G401.6 (cell line): Measurements from ENCODE around the gene LRRC8A.
"Not testable (repeated sequence)": the region's sequence is repeated elsewhere in the genome, so short reads cannot be mapped to it uniquely, and the experiment has no call there.

ENCODE experiments used
- FAIRE-seq: peaks from 2 replicates; lab custom pipeline; 2012; peaks lifted over from hg19 to GRCh38; lab: Jason Lieb, UNC

The LRRC8A gene

GRCh38 chr9:128870128-128870940 lies 11.6 kb upstream of the LRRC8A start:
- no peak for FAIRE-seq

- not testable (repeated sequence) for FAIRE-seq
These were observed 11.0 kb upstream of the LRRC8A start for GRCh38 chr9:128870941-128871265.

GRCh38 chr9:128877852-128878251 lies 4.1 kb upstream of the LRRC8A start:
- FAIRE-seq, result no peak

- FAIRE-seq, result no peak
These were observed 1.0 kb downstream of the LRRC8A start for GRCh38 chr9:128882677-128883603.

GRCh38 chr9:128884164-128884563 lies 2.2 kb downstream of the LRRC8A start:
- FAIRE-seq, result no peak

- no peak for FAIRE-seq
These were observed 3.4 kb downstream of the LRRC8A start for GRCh38 chr9:128885376-128885775.

GRCh38 chr9:128885798-128886197 lies 3.9 kb downstream of the LRRC8A start:
- no peak for FAIRE-seq

- no peak for FAIRE-seq
These were observed 4.4 kb downstream of the LRRC8A start for GRCh38 chr9:128886211-128886891.

GRCh38 chr9:128887049-128887448 lies 5.1 kb downstream of the LRRC8A start:
- no peak for FAIRE-seq

- no peak for FAIRE-seq
These were observed 6.0 kb downstream of the LRRC8A start for GRCh38 chr9:128887914-128888350.

- no peak for FAIRE-seq
These were observed 9.6 kb downstream of the LRRC8A start for GRCh38 chr9:128891321-128892220.

GRCh38 chr9:128892221-128892921 lies 10.4 kb downstream of the LRRC8A start:
- FAIRE-seq, result no peak

- FAIRE-seq, result no peak
These were observed 11.4 kb downstream of the LRRC8A start for GRCh38 chr9:128893354-128893753.

- no peak for FAIRE-seq
These were observed 12.8 kb downstream of the LRRC8A start for GRCh38 chr9:128894764-128895163.

- FAIRE-seq, result no peak
These were observed 13.6 kb downstream of the LRRC8A start for GRCh38 chr9:128895556-128895955.

- FAIRE-seq, result no peak
These were observed 16.4 kb downstream of the LRRC8A start for GRCh38 chr9:128898382-128898781.

- FAIRE-seq, result no peak
These were observed 17.1 kb downstream of the LRRC8A start for GRCh38 chr9:128898845-128899565.

- no peak for FAIRE-seq
These were observed 17.8 kb downstream of the LRRC8A start for GRCh38 chr9:128899566-128900322.

- no peak for FAIRE-seq
These were observed 19.4 kb downstream of the LRRC8A start for GRCh38 chr9:128901379-128901778.

GRCh38 chr9:128901822-128902221 lies 19.9 kb downstream of the LRRC8A start:
- FAIRE-seq, result no peak
